Trophoblast cell (in vitro differentiated cells and primary cell): ENCODE measurements around the gene ATP13A3.
A peak's percentile ranks its signal among the peaks of the same experiment; 100 is the strongest.

Experiments used
- DNase-seq, 2 donors: peaks; one replicate each; pipeline ENCODE4 v3.0.0-alpha.2; 2016
- H2AFZ ChIP-seq: 2 replicates; pipeline ENCODE4 v1.6.1; 2013; ENCODE audit warnings: low read length, moderate library complexity, mild to moderate bottlenecking; ENCODE audit not compliant: insufficient read depth, poor library complexity
- H2AK5ac ChIP-seq: 2 replicates; pipeline ENCODE4 v1.6.1; 2013; ENCODE audit warnings: mild to moderate bottlenecking, low read length
- H2BK120ac ChIP-seq: 2 replicates; pipeline ENCODE4 v1.6.1; 2013; ENCODE audit warnings: low read length, mild to moderate bottlenecking, moderate library complexity; ENCODE audit not compliant: insufficient read depth, poor library complexity
- H2BK12ac ChIP-seq: 2 replicates; pipeline ENCODE4 v1.6.1; 2013; ENCODE audit warnings: mild to moderate bottlenecking, low read length, moderate library complexity
- H2BK5ac ChIP-seq: 2 replicates; pipeline ENCODE4 v1.6.1; 2013; ENCODE audit warnings: low read length, low read depth, moderate library complexity, mild to moderate bottlenecking; ENCODE audit not compliant: poor library complexity
- H3K14ac ChIP-seq: 2 replicates; pipeline ENCODE4 v1.6.1; 2013; ENCODE audit warnings: mild to moderate bottlenecking, low read length
- H3K18ac ChIP-seq: 2 replicates; pipeline ENCODE4 v1.6.1; 2013; ENCODE audit warnings: mild to moderate bottlenecking, low read length
- H3K23ac ChIP-seq: 2 replicates; pipeline ENCODE4 v1.6.1; 2013; ENCODE audit warnings: low read length
- H3K27ac ChIP-seq: 2 replicates; pipeline ENCODE4 v1.5.1; 2013; ENCODE audit warnings: low read depth, mild to moderate bottlenecking, inconsistent platforms, low read length, moderate library complexity
- H3K27me3 ChIP-seq: 2 replicates; pipeline ENCODE4 v1.6.1; 2013; ENCODE audit warnings: inconsistent platforms, mild to moderate bottlenecking, low read length, moderate library complexity; ENCODE audit not compliant: insufficient read depth
- H3K36me3 ChIP-seq, 2 experiments: 1 replicate in 1 of 2; 2 replicates in 1 of 2; pipeline ENCODE4 v1.6.1; 2013; ENCODE audit warnings: low read length in 2 of 2, mild to moderate bottlenecking in 2 of 2, moderate library complexity in 1 of 2; ENCODE audit not compliant: insufficient read depth in 2 of 2, control insufficient read depth in 1 of 2
- H3K4ac ChIP-seq: 2 replicates; pipeline ENCODE4 v1.6.1; 2013; ENCODE audit warnings: low read depth, mild to moderate bottlenecking, low read length, moderate library complexity
- H3K4me1 ChIP-seq, 2 experiments: 1 replicate in 1 of 2; 2 replicates in 1 of 2; pipeline ENCODE4 v1.6.1; 2013; ENCODE audit warnings: low read length in 2 of 2, mild to moderate bottlenecking in 2 of 2, moderate library complexity in 1 of 2; ENCODE audit not compliant: insufficient read depth in 2 of 2, control insufficient read depth in 1 of 2
- H3K4me2 ChIP-seq: 2 replicates; pipeline ENCODE4 v1.6.1; 2013; ENCODE audit warnings: inconsistent platforms, mild to moderate bottlenecking, low read length, moderate library complexity
- H3K4me3 ChIP-seq: 2 replicates; pipeline ENCODE4 v1.5.1; 2013; ENCODE audit warnings: mild to moderate bottlenecking, low read depth, low read length, inconsistent platforms
- H3K79me1 ChIP-seq: one replicate; pipeline ENCODE4 v1.6.1; 2013; ENCODE audit warnings: low read length
- H3K79me2 ChIP-seq: 2 replicates; pipeline ENCODE4 v1.6.1; 2013; ENCODE audit warnings: low read length, mild to moderate bottlenecking; ENCODE audit not compliant: control insufficient read depth, insufficient read depth, poor library complexity
- H3K9ac ChIP-seq: 2 replicates; pipeline ENCODE4 v1.6.1; 2013; ENCODE audit warnings: mild to moderate bottlenecking, low read length
- H3K9me3 ChIP-seq: 2 replicates; pipeline ENCODE4 v1.6.1; 2013; ENCODE audit warnings: low read depth, mild to moderate bottlenecking, control low read depth, inconsistent platforms, low read length; ENCODE audit not compliant: insufficient read depth
- H4K12ac ChIP-seq: 2 replicates; pipeline ENCODE4 v1.6.1; 2013; ENCODE audit warnings: low read depth, mild to moderate bottlenecking, low read length, moderate library complexity
- H4K8ac ChIP-seq: 2 replicates; pipeline ENCODE4 v1.6.1; 2013; ENCODE audit warnings: low read depth, mild to moderate bottlenecking, low read length, moderate library complexity
- H4K91ac ChIP-seq: one replicate; pipeline ENCODE4 v1.6.1; 2013; ENCODE audit warnings: low read depth, mild to moderate bottlenecking, low read length, moderate library complexity
- WGBS: extraction: QIAGEN DNeasy Blood & Tissue Kit; methylation state at CpG from one replicate; pipeline ENCODE4 v1.1.7; 2013; ENCODE audit warnings: missing lambda C conversion rate; ENCODE audit not compliant: insufficient read length, insufficient coverage; ENCODE audit errors: extremely low coverage; 5-methylcytosine and 5-hydroxymethylcytosine counted together

Gene ATP13A3

GRCh38 chr3:194475138-194475932 lies 11.5 kb downstream of the ATP13A3 start:
- Histone ChIP-seq H3K79me1 (no peaks in the 10 kb centered on the region), H2BK120ac (no peak overlapping the region), H3K9me3 (no peaks in the 10 kb centered on the region), H3K27me3 (no peaks in the 10 kb centered on the region), H3K27ac (no peak overlapping the region), H3K4me3 (no peak overlapping the region), H3K14ac (no peak overlapping the region), H3K4ac (no peak overlapping the region), H2AK5ac (no peak overlapping the region), H3K18ac (no peak overlapping the region), H3K4me1 (peaks cover 0 to 2% of the 10 kb centered on the region in 2 experiments), H2BK12ac (no peak overlapping the region), H3K23ac (no peak overlapping the region), H4K91ac (no peak overlapping the region), H3K79me2 (no peaks in the 10 kb centered on the region), H4K8ac (no peak overlapping the region), H4K12ac (no peak overlapping the region), H3K4me2 (no peak overlapping the region), H3K9ac (no peak overlapping the region), H3K36me3 (no peaks in the 10 kb centered on the region), H2BK5ac (no peak overlapping the region), H2AFZ (no peak overlapping the region)
- WGBS, result no CpG with 5 or more reads among the region's 4 CpGs
- no peak for DNase-seq

GRCh38 chr3:194474675-194475074 lies 12.1 kb downstream of the ATP13A3 start:
- H3K4me2 ChIP-seq, result no peak overlapping the region
- no peak overlapping the region for H2BK12ac ChIP-seq
- no peak overlapping the region for H2AK5ac ChIP-seq
- H4K91ac ChIP-seq, result no peak overlapping the region
- H3K4me3 ChIP-seq, result no peak overlapping the region
- H3K9ac ChIP-seq, result no peak overlapping the region
- no peak overlapping the region for H2BK120ac ChIP-seq
- DNase-seq, result no peak
- no peak overlapping the region for H2AFZ ChIP-seq
- WGBS, result 100% methylated on average over 1 of the region's 7 CpGs
- H3K79me1 ChIP-seq, result no peaks in the 10 kb centered on the region
- H3K79me2 ChIP-seq, result no peaks in the 10 kb centered on the region
- no peak overlapping the region for H2BK5ac ChIP-seq
- no peaks in the 10 kb centered on the region for H3K9me3 ChIP-seq
- no peak overlapping the region for H3K14ac ChIP-seq
- H3K27ac ChIP-seq, result no peak overlapping the region
- no peak overlapping the region for H3K23ac ChIP-seq
- H3K4ac ChIP-seq, result no peak overlapping the region
- no peaks in the 10 kb centered on the region for H3K36me3 ChIP-seq
- no peak overlapping the region for H4K8ac ChIP-seq
- peaks cover 0 to 2% of the 10 kb centered on the region in 2 experiments for H3K4me1 ChIP-seq
- H3K18ac ChIP-seq, result no peak overlapping the region
- H3K27me3 ChIP-seq, result no peaks in the 10 kb centered on the region
- H4K12ac ChIP-seq, result no peak overlapping the region

- no peak overlapping the region for H4K91ac ChIP-seq
- H3K27ac ChIP-seq, result no peak overlapping the region
- WGBS, result no CpG with 5 or more reads among the region's 4 CpGs
Observed at GRCh38 chr3:194472290-194472920, 14.4 kb downstream of the ATP13A3 start.

GRCh38 chr3:194471863-194472262 lies 14.9 kb downstream of the ATP13A3 start:
- Histone ChIP-seq H2AK5ac (no peak overlapping the region), H2AFZ (no peak overlapping the region), H3K9ac (no peak overlapping the region), H3K4me3 (no peak overlapping the region), H3K27me3 (no peaks in the 10 kb centered on the region), H4K12ac (no peak overlapping the region), H3K36me3 (no peaks in the 10 kb centered on the region), H3K79me2 (no peaks in the 10 kb centered on the region), H3K4ac (peak overlapping the region; percentile 44), H3K9me3 (no peaks in the 10 kb centered on the region), H3K27ac (no peak overlapping the region), H2BK120ac (no peak overlapping the region), H3K23ac (no peak overlapping the region), H4K8ac (no peak overlapping the region), H3K14ac (no peak overlapping the region), H3K79me1 (no peaks in the 10 kb centered on the region), H2BK5ac (no peak overlapping the region), H3K4me1 (peaks cover 0 to 2% of the 10 kb centered on the region in 2 experiments), H3K18ac (peak overlapping the region; percentile 33), H2BK12ac (no peak overlapping the region), H4K91ac (no peak overlapping the region), H3K4me2 (no peak overlapping the region)
- peak; percentile 59 to 69 for DNase-seq
- WGBS, result no CpG with 5 or more reads among the region's 5 CpGs

More at GRCh38 chr3:194472290-194472920, 14.4 kb downstream of the ATP13A3 start:
- H2AK5ac ChIP-seq, result no peak overlapping the region
- H3K4me3 ChIP-seq, result no peak overlapping the region
- no peaks in the 10 kb centered on the region for H3K36me3 ChIP-seq
- H3K9me3 ChIP-seq, result no peaks in the 10 kb centered on the region
- no peak overlapping the region for H2AFZ ChIP-seq
- H4K8ac ChIP-seq, result no peak overlapping the region
- H3K23ac ChIP-seq, result no peak overlapping the region
- H3K4me2 ChIP-seq, result no peak overlapping the region
- no peaks in the 10 kb centered on the region for H3K27me3 ChIP-seq
- no peaks in the 10 kb centered on the region for H3K79me2 ChIP-seq
- H3K18ac ChIP-seq, result no peak overlapping the region
- H3K4ac ChIP-seq, result no peak overlapping the region
- H2BK12ac ChIP-seq, result no peak overlapping the region
- no peaks in the 10 kb centered on the region for H3K79me1 ChIP-seq
- no peak overlapping the region for H2BK5ac ChIP-seq
- H2BK120ac ChIP-seq, result no peak overlapping the region
- H3K4me1 ChIP-seq, result peaks cover 0 to 2% of the 10 kb centered on the region in 2 experiments
- H3K9ac ChIP-seq, result no peak overlapping the region
- no peak overlapping the region for H4K12ac ChIP-seq
- DNase-seq, result peak; percentile 25 to 82
- H3K14ac ChIP-seq, result no peak overlapping the region
